H1 (cell line): ENCODE data around the gene CLDN7. TPM values are rescaled to one million over a fixed set of nuclear protein-coding genes. Genes with fewer than 3 reads are reported as not detected.

Source experiments
- CTCF ChIA-PET: fragments of 300-600 bp; sonication (Branson Sonifier 250); formaldehyde crosslinking; loops from one replicate; lab custom pipeline; 2021; ENCODE audit not compliant: partially characterized antibody; lab: Charles Lee
- POLR2A ChIA-PET: fragments of 300-600 bp; sonication (Branson Sonifier 250); formaldehyde crosslinking; loops from one replicate; lab custom pipeline; 2021; ENCODE audit warnings: inconsistent platforms; ENCODE audit not compliant: partially characterized antibody; lab: Charles Lee
- DNase-seq, 2 experiments: peaks; one replicate each; pipeline versions ENCODE4 v3.0.0 to v3.0.0-alpha.2; 2010 to 2022; ENCODE audit warnings: low spot score in 2 of 2, low read depth in 1 of 2, mixed read lengths in 1 of 2
- FAIRE-seq: peaks from 2 replicates; lab custom pipeline; 2011; peaks lifted over from hg19 to GRCh38; lab: Jason Lieb, UNC
- H2AFZ ChIP-seq: 2 replicates; pipeline ENCODE4 v1.8.1; 2012; ENCODE audit warnings: low read length, inconsistent platforms
- H2AK5ac ChIP-seq: 2 replicates; pipeline ENCODE4 v1.6.1; 2013; ENCODE audit warnings: low read depth, low read length
- H2BK120ac ChIP-seq: replicated peaks from 2 replicates; pipeline ENCODE3; 2013; ENCODE audit warnings: low read depth, low read length, inconsistent platforms
- H2BK12ac ChIP-seq: 2 replicates; pipeline ENCODE4 v1.6.1; 2013; ENCODE audit warnings: low read depth, low read length
- H2BK15ac ChIP-seq: 2 replicates; pipeline ENCODE4 v1.6.1; 2013; ENCODE audit warnings: low read length
- H2BK20ac ChIP-seq: 2 replicates; pipeline ENCODE4 v1.6.1; 2013; ENCODE audit warnings: low read length
- H2BK5ac ChIP-seq: 2 replicates; pipeline ENCODE4 v1.6.1; 2013; ENCODE audit warnings: low read depth, low read length
- H3K14ac ChIP-seq: 2 replicates; pipeline ENCODE4 v1.6.1; 2013; ENCODE audit warnings: inconsistent platforms; ENCODE audit not compliant: insufficient read length
- H3K18ac ChIP-seq: 2 replicates; pipeline ENCODE4 v1.6.1; 2013; ENCODE audit warnings: low read length; ENCODE audit errors: extremely low read depth
- H3K23ac ChIP-seq: 2 replicates; pipeline ENCODE4 v1.6.1; 2013; ENCODE audit warnings: inconsistent platforms; ENCODE audit not compliant: insufficient read length
- H3K23me2 ChIP-seq: 2 replicates; pipeline ENCODE4 v1.6.1; 2013; ENCODE audit warnings: low read depth, low read length
- H3K27ac ChIP-seq: 2 replicates; pipeline ENCODE4 v1.6.1; 2011; ENCODE audit warnings: low read depth, low read length, inconsistent platforms
- H3K27me3 ChIP-seq, 4 experiments: replicated peaks in 1 of 4; 1 replicate in 1 of 4; 2 replicates in 3 of 4; pipeline versions ENCODE4 v1.6.1 to v1.8.1; 2011 to 2013; ENCODE audit warnings: low read length in 3 of 4, mild to moderate bottlenecking in 3 of 4, inconsistent platforms in 2 of 4, mixed read lengths in 2 of 4, moderate library complexity in 1 of 4; ENCODE audit not compliant: control insufficient read depth in 3 of 4, insufficient read depth in 3 of 4; ENCODE audit errors: extremely low read depth in 1 of 4
- H3K36me3 ChIP-seq, 4 experiments: 2 replicates each; pipeline versions ENCODE4 v1.6.1 to v1.8.1; 2011 to 2013; ENCODE audit warnings: mild to moderate bottlenecking in 4 of 4, low read length in 3 of 4, moderate library complexity in 2 of 4, control low read depth in 1 of 4, inconsistent platforms in 1 of 4; ENCODE audit not compliant: insufficient read depth in 4 of 4, control insufficient read depth in 2 of 4
- H3K4ac ChIP-seq: replicated peaks from 2 replicates; pipeline ENCODE3; 2013; ENCODE audit warnings: low read length, low read depth, mixed read lengths, inconsistent platforms; ENCODE audit not compliant: insufficient read length
- H3K4me1 ChIP-seq, 4 experiments: replicated peaks in 1 of 4; 1 replicate in 1 of 4; 2 replicates in 3 of 4; pipeline versions ENCODE4 v1.6.1 to v1.8.1; 2011 to 2013; ENCODE audit warnings: low read length in 3 of 4, inconsistent platforms in 2 of 4, mixed read lengths in 1 of 4; ENCODE audit not compliant: insufficient read depth in 4 of 4, control insufficient read depth in 3 of 4
- H3K4me2 ChIP-seq, 2 experiments: 2 replicates each; pipeline versions ENCODE4 v1.6.1 to v1.8.1; 2011 to 2013; ENCODE audit warnings: low read depth in 2 of 2, low read length in 2 of 2, control low read depth in 1 of 2, inconsistent platforms in 1 of 2, mild to moderate bottlenecking in 1 of 2; ENCODE audit not compliant: insufficient read depth in 1 of 2
- H3K4me3 ChIP-seq, 4 experiments: fragments of 200-600, 300-600 bp in 1 of 4; sonication (generic), shearing (Covaris generic), sonication (Bioruptor Twin) in 1 of 4; 2 replicates each; pipeline versions ENCODE4 v1.5.1 to v1.8.1; 2011 to 2016; ENCODE audit warnings: low read length in 4 of 4, low read depth in 3 of 4, control low read depth in 2 of 4, inconsistent platforms in 2 of 4, mild to moderate bottlenecking in 2 of 4, mixed read lengths in 1 of 4, moderate library complexity in 1 of 4; ENCODE audit not compliant: insufficient read depth in 2 of 4; ENCODE audit errors: extremely low read depth in 1 of 4
- H3K56ac ChIP-seq: replicated peaks from 2 replicates; pipeline ENCODE3; 2013; ENCODE audit warnings: low read depth, mild to moderate bottlenecking, mixed read lengths, low read length, inconsistent platforms; ENCODE audit not compliant: insufficient read length
- H3K79me1 ChIP-seq: 2 replicates; pipeline ENCODE4 v1.6.1; 2013; ENCODE audit warnings: low read depth, low read length, control low read depth
- H3K79me2 ChIP-seq, 2 experiments: 2 replicates each; pipeline versions ENCODE4 v1.6.1 to v1.8.1; 2012 to 2013; ENCODE audit warnings: low read length in 2 of 2, mild to moderate bottlenecking in 2 of 2, inconsistent platforms in 1 of 2; ENCODE audit not compliant: insufficient read depth in 2 of 2, control insufficient read depth in 1 of 2
- H3K9ac ChIP-seq, 4 experiments: replicated peaks in 1 of 4; 1 replicate in 1 of 4; 2 replicates in 3 of 4; pipeline versions ENCODE4 v1.6.1 to v1.8.1; 2011 to 2013; ENCODE audit warnings: low read depth in 3 of 4, low read length in 3 of 4, control low read depth in 2 of 4, mild to moderate bottlenecking in 2 of 4, moderate library complexity in 2 of 4, inconsistent platforms in 1 of 4; ENCODE audit errors: extremely low read depth in 1 of 4
- H3K9me3 ChIP-seq, 2 experiments: 2 replicates each; pipeline versions ENCODE4 v1.6.1 to v1.8.1; 2012 to 2013; ENCODE audit warnings: mild to moderate bottlenecking in 2 of 2, moderate library complexity in 2 of 2, control low read depth in 1 of 2, inconsistent platforms in 1 of 2, low read depth in 1 of 2, low read length in 1 of 2, mixed read lengths in 1 of 2; ENCODE audit not compliant: insufficient read depth in 2 of 2
- H4K20me1 ChIP-seq, 2 experiments: replicated peaks in 1 of 2; 2 replicates each; pipeline versions ENCODE3 to v1.8.1; 2011 to 2013; ENCODE audit warnings: inconsistent platforms in 2 of 2, low read length in 2 of 2, mild to moderate bottlenecking in 1 of 2; ENCODE audit not compliant: insufficient read depth in 2 of 2, control insufficient read depth in 1 of 2
- H4K5ac ChIP-seq: 2 replicates; pipeline ENCODE4 v1.6.1; 2013; ENCODE audit warnings: low read length, low read depth, mixed read lengths, inconsistent platforms; ENCODE audit not compliant: insufficient read length
- H4K8ac ChIP-seq: 2 replicates; pipeline ENCODE4 v1.8.0; 2013; ENCODE audit warnings: mild to moderate bottlenecking, moderate library complexity, low read length, inconsistent platforms; ENCODE audit not compliant: insufficient read depth; ENCODE audit errors: extremely low read depth
- H4K91ac ChIP-seq: replicated peaks from 2 replicates; pipeline ENCODE3; 2013; ENCODE audit warnings: low read length, mixed read lengths, inconsistent platforms; ENCODE audit not compliant: insufficient read length
- ASH2L ChIP-seq: fragments of 200-600, 300-600 bp; sonication (generic); IDR thresholded peaks from one replicate; pipeline ENCODE4 v1.7.1; 2017; ENCODE audit warnings: low read length
- BRCA1 ChIP-seq: IDR thresholded peaks from 2 replicates; pipeline ENCODE4 v1.6.1; 2012; ENCODE audit warnings: low read depth, low read length, improper control_type of control experiment
- CREB1 ChIP-seq: IDR thresholded peaks from 2 replicates; pipeline ENCODE4 v1.6.1; 2012; ENCODE audit warnings: inconsistent platforms
- CTBP2 ChIP-seq: IDR thresholded peaks from 2 replicates; pipeline ENCODE4 v1.7.0; 2011; ENCODE audit warnings: borderline replicate concordance, mild to moderate bottlenecking, moderate library complexity, mixed read lengths, low read length; ENCODE audit not compliant: insufficient read depth, insufficient read length
- HDAC6 ChIP-seq: IDR thresholded peaks from one replicate; pipeline ENCODE4 v1.7.1; 2012; ENCODE audit warnings: low read depth, mild to moderate bottlenecking, inconsistent platforms, low read length, moderate library complexity
- PHF8 ChIP-seq: fragments of 200-600 bp; sonication (generic); conservative IDR thresholded peaks from 2 replicates; pipeline ENCODE4 v1.7.1; 2012; ENCODE audit warnings: low read depth, mild to moderate bottlenecking, inconsistent platforms, low read length, moderate library complexity
- POLR2A ChIP-seq, 2 experiments: IDR thresholded peaks; 1 replicate in 1 of 2; 2 replicates in 1 of 2; pipeline ENCODE4 v1.6.1; 2011; ENCODE audit warnings: low read depth in 2 of 2, low read length in 2 of 2, mild to moderate bottlenecking in 2 of 2; ENCODE audit errors: control extremely low read depth in 1 of 2
- SIRT6 ChIP-seq: IDR thresholded peaks from one replicate; pipeline ENCODE4 v1.7.1; 2012; ENCODE audit warnings: low read length, inconsistent platforms
- SP1 ChIP-seq: IDR thresholded peaks from 2 replicates; pipeline ENCODE4 v1.6.1; 2011; ENCODE audit warnings: low read depth, low read length
- SP2 ChIP-seq: IDR thresholded peaks from 2 replicates; pipeline ENCODE4 v1.6.1; 2012; ENCODE audit warnings: mild to moderate bottlenecking, low read length, inconsistent platforms
- SP4 ChIP-seq: IDR thresholded peaks from 2 replicates; pipeline ENCODE4 v1.6.1; 2012; ENCODE audit warnings: low read length, inconsistent platforms
- TAF1 ChIP-seq: IDR thresholded peaks from 2 replicates; pipeline ENCODE4 v1.6.1; 2011; ENCODE audit warnings: mild to moderate bottlenecking, low read depth, low read length
- WGBS, 2 experiments: shearing (Covaris generic) in 1 of 2; methylation state at CpG; one replicate each; pipeline versions ENCODE4 v1.1.6 to v1.1.7; 2013 to 2015; ENCODE audit warnings: low lambda C conversion rate in 2 of 2, mixed read lengths in 2 of 2, inconsistent platforms in 1 of 2, low coverage in 1 of 2, missing lambda C conversion rate in 1 of 2; ENCODE audit not compliant: insufficient replicate concordance in 2 of 2, insufficient coverage in 1 of 2, insufficient read length in 1 of 2; ENCODE audit errors: extremely low coverage in 1 of 2, missing lambda C conversion rate in 1 of 2; 5-methylcytosine and 5-hydroxymethylcytosine counted together
- polyA plus RNA-seq, 7 experiments: library from polyadenylated mRNA; depleted of rRNA in 3 of 7; stranded (reverse) in 5 of 7; unstranded in 2 of 7; fragments of >200 nt in 5 of 7; fragments of 200-250 nt in 2 of 7; gene quantifications; 1 replicate in 5 of 7; 2 replicates in 1 of 7; 4 replicates in 1 of 7; pipeline versions ENCODE4 v1.2.1 to v1.2.3, GENCODE V29; 2011 to 2013; ENCODE audit warnings: missing spikeins in 2 of 7, mixed read lengths in 2 of 7
- total RNA-seq: library from RNA; stranded (reverse); fragmentation: NEBNext Ultra II Directional; extraction: Animal tissue kit (Norgen Biotek cat#: 25700); gene quantifications from 2 replicates; pipeline ENCODE4 v1.2.1, GENCODE V29; 2021
- TF ChIP-seq, protein P1 (sequence below): IDR thresholded peaks from 2 replicates; pipeline ENCODE4 v1.6.1; 2011; ENCODE audit warnings: low read depth, mild to moderate bottlenecking, low read length; ENCODE audit not compliant: insufficient read depth

The CLDN7 gene
- total and polyA plus RNA-seq, 2 of the 8 experiments (the other 6 are each of a cell fraction or from before 2014, with no cell fraction given) = 118 to 119 TPM

GRCh38 chr17:7237761-7238419 lies 24.4 kb downstream of the CLDN7 start:
- H4K91ac ChIP-seq = no peak overlapping the region
- peak in 1 of 2 experiments; percentile 94 for DNase-seq
- H3K79me1 ChIP-seq = peaks cover 8% of the 10 kb centered on the region; the same call in 1 of the 2 replicates
- H3K27me3 ChIP-seq = no peaks in the 10 kb centered on the region
- H2AFZ ChIP-seq = no peak overlapping the region
- H3K4me3 ChIP-seq = peak overlapping the region; percentile 56 to 95 (median 92)
- H3K14ac ChIP-seq = no peak overlapping the region
- H3K36me3 ChIP-seq = peaks cover 15 to 36% (median 22%) of the 10 kb centered on the region in 4 experiments; a peak in 6 of 8 replicates
- peaks cover 14% of the 10 kb centered on the region for H3K23me2 ChIP-seq
- no peak overlapping the region for H2BK15ac ChIP-seq
- H2BK20ac ChIP-seq = no peak overlapping the region
- H3K56ac ChIP-seq = no peak overlapping the region
- H4K8ac ChIP-seq = peak overlapping the region; percentile 66; the same call in 1 of the 2 replicates
- H2AK5ac ChIP-seq = no peak overlapping the region
- peak overlapping the region; percentile 34 to 76 (median 69); a peak in 6 of 7 replicates for H3K9ac ChIP-seq
- H3K27ac ChIP-seq = peak overlapping the region; percentile 66; the same call in 1 of the 2 replicates
- H3K4me2 ChIP-seq = peak overlapping the region; percentile 74 to 77
- H3K18ac ChIP-seq = no peak overlapping the region
- WGBS, 2 experiments = 0% methylated on average over 3 of the region's 73 CpGs; no CpG with 5 or more reads in 1 of the 2 experiments
- no peak overlapping the region for H3K23ac ChIP-seq
- H3K9me3 ChIP-seq = no peaks in the 10 kb centered on the region
- peaks cover 3 to 59% of the 10 kb centered on the region in 2 experiments; a peak in 3 of 4 replicates for H3K79me2 ChIP-seq
- peaks cover 5 to 24% (median 12%) of the 10 kb centered on the region in 4 experiments for H3K4me1 ChIP-seq
- H2BK12ac ChIP-seq = no peak overlapping the region
- FAIRE-seq = no peak
- ChIA-PET POLR2A (interaction anchor here (0.6 to 19.7 kb wide), 15 partner anchors 10 to 171 kb away, joined by 3 to 386 read pairs (median 10); partner anchors contain the start of genes ACADVL, ACAP1, CLDN7 and CTDNEP1), CTCF (interaction anchor here (0.5 to 6.4 kb wide), 4 partner anchors 13 to 59 kb away, joined by 3 to 46 read pairs (median 4); partner anchors contain the start of genes ACADVL and DLG4)
- H3K4ac ChIP-seq = no peak overlapping the region
- H2BK120ac ChIP-seq = no peak overlapping the region
- H2BK5ac ChIP-seq = peak overlapping the region; percentile 87
- peak overlapping the region; percentile 19 for H4K5ac ChIP-seq
- peaks cover 8 to 19% of the 10 kb centered on the region in 2 experiments for H4K20me1 ChIP-seq
- TF ChIP-seq BRCA1 (no peak), CTBP2 (no peak), SIRT6 (no peak), SP2 (no peak), SP4 (0 out of 2 replicates have a peak, but pooled peaks have one; percentile 51), HDAC6 (no peak), PHF8 (peak; percentile 62), ASH2L (peak; percentile 53), SP1 (peak; percentile 77), POLR2A (IDR thresholded peaks at IDR 0.05; ENCODE audit: control extremely low read depth in 1 of 2, low read depth in 2 of 2, low read length in 2 of 2) (peak; percentile 37 to 56; a peak in 2 of 3 replicates), TAF1 (peak; percentile 64; the same call in 1 of the 2 replicates), CREB1 (no peak; the same call in 1 of the 2 replicates)
- TF ChIP-seq, protein P1, sequence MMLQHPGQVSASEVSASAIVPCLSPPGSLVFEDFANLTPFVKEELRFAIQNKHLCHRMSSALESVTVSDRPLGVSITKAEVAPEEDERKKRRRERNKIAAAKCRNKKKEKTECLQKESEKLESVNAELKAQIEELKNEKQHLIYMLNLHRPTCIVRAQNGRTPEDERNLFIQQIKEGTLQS = no peak
